RKO (cell line): ENCODE results near the gene SIRT7.
A peak's percentile ranks its signal among the peaks of the same experiment; 100 is the strongest.

Source experiments
- DNase-seq: peaks from one replicate; pipeline ENCODE4 v3.0.0-alpha.2; 2016; ENCODE audit warnings: low spot score

Gene SIRT7

GRCh38 chr17:81932333-81932983 lies 14.5 kb upstream of the SIRT7 start:
- DNase-seq, result no peak

GRCh38 chr17:81931557-81932332 lies 13.8 kb upstream of the SIRT7 start:
- peak; percentile 37 for DNase-seq

- no peak for DNase-seq
Measured at GRCh38 chr17:81931189-81931556, 13.2 kb upstream of the SIRT7 start.

GRCh38 chr17:81930142-81931125 lies 12.5 kb upstream of the SIRT7 start:
- no peak for DNase-seq

- no peak for DNase-seq
Measured at GRCh38 chr17:81929253-81930141, 11.5 kb upstream of the SIRT7 start.

GRCh38 chr17:81928544-81929252 lies 10.7 kb upstream of the SIRT7 start:
- DNase-seq, result peak; percentile 43

GRCh38 chr17:81927653-81928543 lies 9.9 kb upstream of the SIRT7 start, which contains the start of gene MAFG:
Gene MAFG, minus strand, starts transcription at chr17:81927735. Its CDS starts 4,550 bp downstream, at chr17:81923185.
- peak; percentile 93 for DNase-seq

- DNase-seq, result no peak
Measured at GRCh38 chr17:81927152-81927652, 9.2 kb upstream of the SIRT7 start.

GRCh38 chr17:81926451-81927151 lies 8.6 kb upstream of the SIRT7 start:
- DNase-seq, result peak; percentile 73

GRCh38 chr17:81925860-81926450 lies 8.0 kb upstream of the SIRT7 start:
- DNase-seq, result no peak

- no peak for DNase-seq
Measured at GRCh38 chr17:81924557-81925532, 6.9 kb upstream of the SIRT7 start.

- DNase-seq, result peak; percentile 54
Measured at GRCh38 chr17:81923302-81924260, 5.6 kb upstream of the SIRT7 start.

GRCh38 chr17:81922566-81923301 lies 4.8 kb upstream of the SIRT7 start:
- no peak for DNase-seq

GRCh38 chr17:81921996-81922565 lies 4.1 kb upstream of the SIRT7 start:
- no peak for DNase-seq

GRCh38 chr17:81921537-81921862 lies 3.5 kb upstream of the SIRT7 start:
- no peak for DNase-seq
